SK-N-SH treated with all-trans-retinoic acid at 6 μM for 48 hours (cell line): ENCODE measurements around the gene FEZF1.

Experiments used
- ATAC-seq: fragments of 200-7000 bp; cut with Tn5 transposase; 3 replicates; pipeline ENCODE4 v1.9.1; 2020; ENCODE audit warnings: mild to moderate bottlenecking, moderate library complexity
- ARNTL ChIP-seq: fragments of 450-650 bp; formaldehyde crosslinking; IDR thresholded peaks from 2 replicates; pipeline ENCODE4 v1.5.0; 2020; ENCODE audit warnings: low read depth, mild to moderate bottlenecking, moderate library complexity, borderline replicate concordance
- CSDC2 ChIP-seq: fragments of 250-450 bp; sonication (Bioruptor Pico); IDR thresholded peaks from 2 replicates; pipeline ENCODE4 v1.5.0; 2020; ENCODE audit warnings: mild to moderate bottlenecking, moderate library complexity
- ESRRG ChIP-seq: fragments of 250-450 bp; sonication (Bioruptor Pico); IDR thresholded peaks from 2 replicates; pipeline ENCODE4 v1.6.1; 2021; ENCODE audit warnings: mild to moderate bottlenecking
- GLIS3 ChIP-seq: fragments of 250-450 bp; sonication (Bioruptor Pico); IDR thresholded peaks from 2 replicates; pipeline ENCODE4 v1.5.0; 2020; ENCODE audit warnings: mild to moderate bottlenecking, moderate library complexity
- ISL1 ChIP-seq: fragments of 250-450 bp; sonication (Bioruptor Pico); IDR thresholded peaks from 2 replicates; pipeline ENCODE4 v2.1.2; 2022; ENCODE audit warnings: mild to moderate bottlenecking, moderate library complexity
- OSR1 ChIP-seq: fragments of 250-450 bp; sonication (Bioruptor Pico); IDR thresholded peaks from 2 replicates; pipeline ENCODE4 v1.8.0; 2022; ENCODE audit warnings: moderate library complexity, mild to moderate bottlenecking, inconsistent platforms
- PPARA ChIP-seq: fragments of 250-450 bp; sonication (Bioruptor Pico); IDR thresholded peaks from 2 replicates; pipeline ENCODE4 v1.5.0; 2020; ENCODE audit warnings: mild to moderate bottlenecking, borderline replicate concordance
- SNAI2 ChIP-seq: fragments of 250-450 bp; sonication (Bioruptor Pico); IDR thresholded peaks from 2 replicates; pipeline ENCODE4 v1.5.0; 2020; ENCODE audit warnings: mild to moderate bottlenecking, moderate library complexity
- TCF4 ChIP-seq: fragments of 250-450 bp; sonication (Bioruptor Pico); IDR thresholded peaks from 2 replicates; pipeline ENCODE4 v1.8.0; 2021; ENCODE audit warnings: mild to moderate bottlenecking, moderate library complexity, borderline replicate concordance
- TOX ChIP-seq: fragments of 250-450 bp; sonication (Bioruptor Pico); IDR thresholded peaks from 2 replicates; pipeline ENCODE4 v1.8.0; 2021; ENCODE audit warnings: mild to moderate bottlenecking, moderate library complexity, borderline replicate concordance
- ZC3H10 ChIP-seq: fragments of 250-450 bp; sonication (Bioruptor Pico); IDR thresholded peaks from 2 replicates; pipeline ENCODE4 v1.5.1; 2021; ENCODE audit warnings: mild to moderate bottlenecking, moderate library complexity
- ZFP3 ChIP-seq: fragments of 250-450 bp; sonication (Bioruptor Pico); IDR thresholded peaks from 2 replicates; pipeline ENCODE4 v1.5.0; 2020; ENCODE audit warnings: mild to moderate bottlenecking, moderate library complexity
- ZFP30 ChIP-seq: fragments of 450-650 bp; formaldehyde crosslinking; IDR thresholded peaks from 2 replicates; pipeline ENCODE4 v1.5.0; 2022; ENCODE audit warnings: mild to moderate bottlenecking, moderate library complexity
- ZNF565 ChIP-seq: fragments of 450-650 bp; formaldehyde crosslinking; conservative IDR thresholded peaks from 2 replicates; pipeline ENCODE4 v1.5.0; 2020; ENCODE audit warnings: low read depth, mild to moderate bottlenecking, moderate library complexity
- ZNF8 ChIP-seq: fragments of 450-650 bp; formaldehyde crosslinking; IDR thresholded peaks from 2 replicates; pipeline ENCODE4 v1.5.0; 2020; ENCODE audit warnings: mild to moderate bottlenecking, moderate library complexity
- TF ChIP-seq, protein P1 (sequence below): fragments of 250-450 bp; sonication (Bioruptor Pico); IDR thresholded peaks from 2 replicates; pipeline ENCODE4 v1.5.0; 2020; ENCODE audit warnings: mild to moderate bottlenecking, moderate library complexity
- TF ChIP-seq, protein P2 (sequence below): fragments of 250-450 bp; sonication (Bioruptor Pico); IDR thresholded peaks from 2 replicates; pipeline ENCODE4 v1.8.0; 2020; ENCODE audit warnings: mild to moderate bottlenecking, moderate library complexity, borderline replicate concordance
- TF ChIP-seq, protein P3 (sequence below): fragments of 250-450 bp; sonication (Bioruptor Pico); IDR thresholded peaks from 2 replicates; pipeline ENCODE4 v1.8.0; 2021; ENCODE audit warnings: low read depth, mild to moderate bottlenecking, moderate library complexity, borderline replicate concordance
- TF ChIP-seq, protein P4 (sequence below): fragments of 250-450 bp; sonication (Bioruptor Pico); IDR thresholded peaks from 2 replicates; pipeline ENCODE4 v1.5.1; 2020; ENCODE audit warnings: low read depth, mild to moderate bottlenecking, moderate library complexity

FEZF1 gene

DNA sequence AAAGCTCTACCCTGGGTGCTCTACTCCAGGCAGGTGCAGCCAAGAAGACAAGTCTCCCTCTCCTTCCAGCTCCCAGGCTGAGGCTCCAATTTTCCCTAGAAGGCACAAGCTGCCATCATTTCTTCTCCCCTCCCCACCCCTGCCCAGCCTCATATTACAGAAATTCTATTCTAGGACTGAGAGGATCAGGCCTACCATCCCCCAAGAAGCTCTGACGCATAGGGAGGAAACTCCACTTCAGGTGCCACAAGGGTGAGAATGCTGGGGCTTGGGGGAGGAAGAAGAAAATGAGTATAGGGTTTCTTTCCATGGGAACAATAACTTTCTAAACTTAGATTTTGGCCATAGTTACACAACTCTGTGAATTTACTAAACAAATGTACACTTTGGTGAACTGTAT, 35.3 kb downstream of the FEZF1 start:
- TF ChIP-seq, protein P1, sequence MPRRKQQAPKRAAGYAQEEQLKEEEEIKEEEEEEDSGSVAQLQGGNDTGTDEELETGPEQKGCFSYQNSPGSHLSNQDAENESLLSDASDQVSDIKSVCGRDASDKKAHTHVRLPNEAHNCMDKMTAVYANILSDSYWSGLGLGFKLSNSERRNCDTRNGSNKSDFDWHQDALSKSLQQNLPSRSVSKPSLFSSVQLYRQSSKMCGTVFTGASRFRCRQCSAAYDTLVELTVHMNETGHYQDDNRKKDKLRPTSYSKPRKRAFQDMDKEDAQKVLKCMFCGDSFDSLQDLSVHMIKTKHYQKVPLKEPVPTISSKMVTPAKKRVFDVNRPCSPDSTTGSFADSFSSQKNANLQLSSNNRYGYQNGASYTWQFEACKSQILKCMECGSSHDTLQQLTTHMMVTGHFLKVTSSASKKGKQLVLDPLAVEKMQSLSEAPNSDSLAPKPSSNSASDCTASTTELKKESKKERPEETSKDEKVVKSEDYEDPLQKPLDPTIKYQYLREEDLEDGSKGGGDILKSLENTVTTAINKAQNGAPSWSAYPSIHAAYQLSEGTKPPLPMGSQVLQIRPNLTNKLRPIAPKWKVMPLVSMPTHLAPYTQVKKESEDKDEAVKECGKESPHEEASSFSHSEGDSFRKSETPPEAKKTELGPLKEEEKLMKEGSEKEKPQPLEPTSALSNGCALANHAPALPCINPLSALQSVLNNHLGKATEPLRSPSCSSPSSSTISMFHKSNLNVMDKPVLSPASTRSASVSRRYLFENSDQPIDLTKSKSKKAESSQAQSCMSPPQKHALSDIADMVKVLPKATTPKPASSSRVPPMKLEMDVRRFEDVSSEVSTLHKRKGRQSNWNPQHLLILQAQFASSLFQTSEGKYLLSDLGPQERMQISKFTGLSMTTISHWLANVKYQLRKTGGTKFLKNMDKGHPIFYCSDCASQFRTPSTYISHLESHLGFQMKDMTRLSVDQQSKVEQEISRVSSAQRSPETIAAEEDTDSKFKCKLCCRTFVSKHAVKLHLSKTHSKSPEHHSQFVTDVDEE, result no peak
- no peak for TF ChIP-seq GLIS3 (CRISPR knock-in tag)
- no peak for TF ChIP-seq CSDC2 (CRISPR knock-in tag)
- no peak for TF ChIP-seq OSR1 (CRISPR knock-in tag)
- no peak for TF ChIP-seq PPARA
- TF ChIP-seq ZNF8 (CRISPR knock-in tag), result no peak
- TF ChIP-seq ZFP3, result no peak
- TF ChIP-seq, protein P2, sequence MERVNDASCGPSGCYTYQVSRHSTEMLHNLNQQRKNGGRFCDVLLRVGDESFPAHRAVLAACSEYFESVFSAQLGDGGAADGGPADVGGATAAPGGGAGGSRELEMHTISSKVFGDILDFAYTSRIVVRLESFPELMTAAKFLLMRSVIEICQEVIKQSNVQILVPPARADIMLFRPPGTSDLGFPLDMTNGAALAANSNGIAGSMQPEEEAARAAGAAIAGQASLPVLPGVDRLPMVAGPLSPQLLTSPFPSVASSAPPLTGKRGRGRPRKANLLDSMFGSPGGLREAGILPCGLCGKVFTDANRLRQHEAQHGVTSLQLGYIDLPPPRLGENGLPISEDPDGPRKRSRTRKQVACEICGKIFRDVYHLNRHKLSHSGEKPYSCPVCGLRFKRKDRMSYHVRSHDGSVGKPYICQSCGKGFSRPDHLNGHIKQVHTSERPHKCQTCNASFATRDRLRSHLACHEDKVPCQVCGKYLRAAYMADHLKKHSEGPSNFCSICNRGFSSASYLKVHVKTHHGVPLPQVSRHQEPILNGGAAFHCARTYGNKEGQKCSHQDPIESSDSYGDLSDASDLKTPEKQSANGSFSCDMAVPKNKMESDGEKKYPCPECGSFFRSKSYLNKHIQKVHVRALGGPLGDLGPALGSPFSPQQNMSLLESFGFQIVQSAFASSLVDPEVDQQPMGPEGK (CRISPR knock-in tag), result no peak
- TF ChIP-seq TOX, result no peak
- no peak for TF ChIP-seq ARNTL
- no peak for ATAC-seq

DNA sequence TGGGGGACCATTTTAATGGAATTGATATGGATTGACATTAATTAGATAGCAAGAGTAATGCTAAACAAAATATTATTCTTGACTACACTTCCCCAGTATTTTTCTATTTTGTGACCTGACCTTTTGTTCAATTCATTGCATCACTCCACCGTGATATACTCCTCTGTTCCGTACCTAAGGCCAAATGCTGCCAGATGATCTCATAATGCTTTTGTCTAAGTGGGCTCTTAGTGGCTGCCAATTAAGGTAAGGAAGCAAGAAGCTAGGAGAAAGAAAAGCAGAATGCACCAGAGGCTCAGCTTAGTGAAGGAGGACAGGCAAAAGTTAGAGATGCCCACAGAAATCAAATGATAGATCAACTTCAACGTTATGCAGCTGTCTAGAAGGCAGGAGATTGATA, 36.4 kb downstream of the FEZF1 start:
- no peak for ATAC-seq
- TF ChIP-seq GLIS3 (CRISPR knock-in tag) (no peak), ISL1 (CRISPR knock-in tag) (no peak), PPARA (no peak), ESRRG (CRISPR knock-in tag) (no peak), ZFP3 (no peak), ZNF8 (CRISPR knock-in tag) (no peak)
- TF ChIP-seq, protein P3, sequence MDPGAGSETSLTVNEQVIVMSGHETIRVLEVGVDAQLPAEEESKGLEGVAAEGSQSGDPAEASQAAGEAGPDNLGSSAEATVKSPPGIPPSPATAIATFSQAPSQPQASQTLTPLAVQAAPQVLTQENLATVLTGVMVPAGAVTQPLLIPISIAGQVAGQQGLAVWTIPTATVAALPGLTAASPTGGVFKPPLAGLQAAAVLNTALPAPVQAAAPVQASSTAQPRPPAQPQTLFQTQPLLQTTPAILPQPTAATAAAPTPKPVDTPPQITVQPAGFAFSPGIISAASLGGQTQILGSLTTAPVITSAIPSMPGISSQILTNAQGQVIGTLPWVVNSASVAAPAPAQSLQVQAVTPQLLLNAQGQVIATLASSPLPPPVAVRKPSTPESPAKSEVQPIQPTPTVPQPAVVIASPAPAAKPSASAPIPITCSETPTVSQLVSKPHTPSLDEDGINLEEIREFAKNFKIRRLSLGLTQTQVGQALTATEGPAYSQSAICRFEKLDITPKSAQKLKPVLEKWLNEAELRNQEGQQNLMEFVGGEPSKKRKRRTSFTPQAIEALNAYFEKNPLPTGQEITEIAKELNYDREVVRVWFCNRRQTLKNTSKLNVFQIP (CRISPR knock-in tag), result no peak

DNA sequence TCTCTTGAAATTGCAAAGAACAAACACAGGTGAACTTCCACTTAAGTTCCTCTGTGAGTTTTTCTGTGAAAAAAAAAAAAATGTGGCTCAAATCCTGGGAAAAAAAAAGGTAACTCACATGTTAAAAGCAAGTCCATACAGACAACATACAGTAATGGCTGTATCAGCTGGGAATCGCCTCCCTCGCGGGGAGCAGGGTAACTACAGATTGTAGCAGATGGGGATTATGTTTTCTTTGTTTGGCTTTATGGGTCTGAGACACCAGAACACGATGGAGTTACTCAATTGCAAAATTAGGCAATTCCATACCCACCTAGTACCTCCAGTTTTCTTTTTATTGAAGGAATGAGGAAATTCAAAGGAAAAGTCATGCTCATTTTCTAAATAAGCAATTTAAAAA, 42.3 kb downstream of the FEZF1 start:
- ATAC-seq, result no peak
- TF ChIP-seq ARNTL (no peak), ZNF8 (CRISPR knock-in tag) (no peak), ISL1 (CRISPR knock-in tag) (no peak), ZFP3 (no peak), TCF4 (CRISPR knock-in tag) (no peak), ZNF565 (CRISPR knock-in tag) (no peak), SNAI2 (CRISPR knock-in tag) (no peak), ESRRG (CRISPR knock-in tag) (no peak), PPARA (no peak), ZFP30 (CRISPR knock-in tag) (no peak), TOX (no peak), OSR1 (CRISPR knock-in tag) (no peak), ZC3H10 (CRISPR knock-in tag) (no peak)
- TF ChIP-seq, protein P4, sequence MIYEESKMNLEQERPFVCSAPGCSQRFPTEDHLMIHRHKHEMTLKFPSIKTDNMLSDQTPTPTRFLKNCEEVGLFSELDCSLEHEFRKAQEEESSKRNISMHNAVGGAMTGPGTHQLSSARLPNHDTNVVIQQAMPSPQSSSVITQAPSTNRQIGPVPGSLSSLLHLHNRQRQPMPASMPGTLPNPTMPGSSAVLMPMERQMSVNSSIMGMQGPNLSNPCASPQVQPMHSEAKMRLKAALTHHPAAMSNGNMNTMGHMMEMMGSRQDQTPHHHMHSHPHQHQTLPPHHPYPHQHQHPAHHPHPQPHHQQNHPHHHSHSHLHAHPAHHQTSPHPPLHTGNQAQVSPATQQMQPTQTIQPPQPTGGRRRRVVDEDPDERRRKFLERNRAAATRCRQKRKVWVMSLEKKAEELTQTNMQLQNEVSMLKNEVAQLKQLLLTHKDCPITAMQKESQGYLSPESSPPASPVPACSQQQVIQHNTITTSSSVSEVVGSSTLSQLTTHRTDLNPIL, result no peak
- TF ChIP-seq, protein P1, result no peak
- TF ChIP-seq, protein P2 (CRISPR knock-in tag), result no peak
- TF ChIP-seq, protein P3 (CRISPR knock-in tag), result no peak
- TF ChIP-seq, all 23 proteins: peak for 0
